GM18867 (cell line): ENCODE results near the gene MAPK11.

Experiments used
- ATAC-seq: cut with Tn5 transposase; IDR thresholded peaks from one replicate; pipeline ENCODE4 v1.9.1; 2021; ENCODE audit warnings: mild to moderate bottlenecking, moderate library complexity; ENCODE audit not compliant: unreplicated experiment

MAPK11 gene

DNA sequence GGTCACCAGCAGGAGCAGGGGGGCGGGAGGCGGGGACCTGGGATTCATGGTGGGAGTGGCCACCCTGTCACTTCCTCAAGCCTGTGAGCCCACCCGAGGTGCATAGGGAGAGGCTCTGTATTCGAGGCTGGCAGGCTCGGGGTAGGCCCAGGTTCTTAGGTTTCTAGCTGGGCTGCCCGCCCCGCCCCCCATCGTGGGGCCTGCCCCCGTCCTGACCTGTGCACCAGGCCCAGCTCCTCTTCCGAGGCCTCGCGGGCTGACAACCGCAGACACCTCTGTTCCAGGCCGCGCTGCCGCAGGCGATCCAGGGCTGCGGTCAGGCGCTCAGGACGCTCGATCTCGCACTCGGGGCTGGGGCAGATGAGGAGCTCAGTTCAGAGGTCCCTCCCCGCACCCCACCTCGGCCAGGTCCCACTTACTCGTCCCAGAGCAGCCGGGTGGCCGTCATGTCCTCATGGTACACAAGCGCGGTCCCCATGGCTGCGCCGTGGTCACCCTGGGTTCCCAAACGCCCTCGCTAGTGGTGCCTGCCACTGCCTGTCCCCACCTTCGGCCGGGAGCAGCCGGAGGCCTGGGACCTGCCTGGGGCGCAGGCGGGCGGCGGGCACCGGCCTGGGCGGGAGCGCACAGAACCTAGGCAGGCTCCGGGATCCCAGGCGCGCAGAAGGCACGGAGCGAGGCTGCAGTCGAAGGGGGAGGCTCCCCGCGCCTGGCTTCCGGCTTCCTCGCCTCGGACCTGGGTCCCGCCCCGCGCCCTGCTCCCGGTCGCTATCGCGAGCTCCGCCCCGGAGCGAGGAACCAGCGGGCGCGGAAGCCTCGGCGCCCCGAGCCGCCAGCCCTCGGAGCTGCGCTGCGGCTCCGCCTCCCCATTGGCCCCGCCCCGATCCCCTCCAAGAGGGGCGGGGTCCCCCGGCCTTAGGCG lies 19.4 kb downstream of the MAPK11 start, which contains the start of gene HDAC10:
Gene HDAC10 (minus strand): TSS at position 711 of the 922 bp plus-strand sequence. CDS start 233 bp downstream, at position 478.
- peak; percentile 53 for ATAC-seq

DNA sequence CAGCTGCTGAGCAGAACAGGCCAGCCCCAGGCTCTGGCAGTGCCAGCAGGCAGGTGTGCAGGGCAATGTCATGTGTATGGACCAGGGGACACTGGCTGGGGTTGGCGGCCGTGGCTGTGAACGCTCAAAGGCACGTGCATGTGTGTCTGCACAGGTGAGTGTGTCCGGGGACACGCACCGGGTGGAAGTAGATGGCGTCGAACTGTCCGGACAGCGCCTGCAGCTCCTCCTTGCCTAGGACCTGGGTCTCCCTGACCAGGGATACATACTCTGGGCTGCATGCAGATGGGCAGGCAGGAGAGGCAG lies 20.0 kb downstream of the MAPK11 start:
- no peak for ATAC-seq

DNA sequence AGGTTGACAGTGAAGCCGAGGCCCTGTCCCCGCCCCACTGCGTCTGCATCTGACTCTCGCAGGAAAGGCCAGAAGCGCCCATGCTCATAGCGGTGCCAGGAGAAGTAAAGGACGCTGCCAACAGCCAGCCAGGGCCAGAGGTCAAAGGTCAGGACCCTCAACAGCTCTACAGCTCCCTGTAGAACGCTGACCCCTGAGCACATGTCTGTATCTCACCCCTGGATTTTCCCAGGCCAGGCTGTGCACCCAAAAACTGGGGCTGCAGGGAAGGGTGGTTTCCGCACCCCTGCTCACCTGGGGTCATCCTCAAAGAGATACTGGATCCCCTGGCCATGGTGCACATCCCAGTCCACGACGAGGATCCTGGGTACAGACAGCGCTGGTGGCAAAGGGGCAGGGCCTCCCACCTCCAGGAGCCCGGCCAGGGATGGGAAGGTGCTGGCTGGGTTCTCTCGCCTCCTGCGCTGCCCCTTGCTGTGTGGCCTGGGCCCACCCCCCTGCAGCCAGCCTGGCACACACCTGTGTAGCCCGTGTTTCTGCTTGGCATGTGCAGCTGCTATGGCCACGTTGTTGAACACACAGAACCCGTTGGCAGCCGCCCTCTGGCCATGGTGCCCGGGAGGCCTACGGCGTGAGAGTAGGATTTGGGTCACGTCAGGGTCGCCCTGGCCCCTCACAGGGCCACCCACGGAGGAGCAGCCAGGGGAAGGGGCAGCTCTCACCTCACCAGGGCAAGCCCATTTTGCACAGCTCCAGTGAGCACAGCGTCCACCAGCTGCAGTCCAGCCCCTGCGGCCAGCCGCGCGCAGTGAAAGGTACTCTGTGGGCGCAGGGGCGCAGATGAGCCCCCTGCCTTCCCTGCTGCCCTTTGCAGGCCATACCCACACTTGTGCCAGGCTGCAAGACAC lies 20.6 kb downstream of the MAPK11 start:
- no peak for ATAC-seq

DNA sequence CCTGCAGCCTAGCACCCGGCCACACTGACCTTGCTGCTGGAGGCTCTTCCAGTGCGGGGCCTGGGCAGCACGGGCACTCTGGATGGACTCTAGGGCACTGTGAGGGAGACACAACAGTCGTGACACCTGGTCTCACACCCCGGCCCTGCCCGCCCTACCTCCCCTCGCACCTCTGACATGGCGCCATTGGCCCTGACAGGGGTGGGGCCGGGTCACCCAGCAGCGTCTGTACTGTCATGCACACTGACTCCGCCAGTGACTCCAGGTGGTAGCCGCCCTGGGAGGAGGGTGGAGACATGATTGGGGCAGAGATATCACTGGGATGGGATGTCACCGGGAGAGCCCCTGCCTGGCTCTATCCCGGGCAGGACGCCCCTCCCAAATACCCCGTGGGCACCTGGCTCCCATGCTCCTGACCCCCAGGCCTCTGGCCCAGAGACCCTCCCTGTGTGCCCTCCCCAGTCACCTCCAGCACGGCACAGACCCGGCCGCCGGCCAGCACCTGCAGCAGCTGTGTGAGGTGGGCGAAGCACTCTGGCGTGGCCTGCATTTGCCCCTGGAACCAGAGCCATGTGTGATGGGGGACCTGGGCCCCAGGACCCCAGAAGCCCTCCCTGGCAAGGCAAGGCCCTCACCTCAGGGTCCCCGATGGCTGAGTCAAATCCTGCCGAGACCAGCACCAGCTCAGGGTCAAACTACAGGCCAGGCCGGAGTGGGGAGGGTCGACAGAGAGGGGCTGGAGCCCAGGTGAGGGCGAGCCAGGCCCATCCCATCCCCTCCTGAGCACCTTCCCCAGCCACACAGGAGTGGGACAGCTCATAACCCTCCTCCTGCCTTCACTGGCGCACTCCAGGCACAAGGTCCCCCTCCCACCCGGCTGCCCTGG lies 21.7 kb downstream of the MAPK11 start:
- no peak for ATAC-seq

DNA sequence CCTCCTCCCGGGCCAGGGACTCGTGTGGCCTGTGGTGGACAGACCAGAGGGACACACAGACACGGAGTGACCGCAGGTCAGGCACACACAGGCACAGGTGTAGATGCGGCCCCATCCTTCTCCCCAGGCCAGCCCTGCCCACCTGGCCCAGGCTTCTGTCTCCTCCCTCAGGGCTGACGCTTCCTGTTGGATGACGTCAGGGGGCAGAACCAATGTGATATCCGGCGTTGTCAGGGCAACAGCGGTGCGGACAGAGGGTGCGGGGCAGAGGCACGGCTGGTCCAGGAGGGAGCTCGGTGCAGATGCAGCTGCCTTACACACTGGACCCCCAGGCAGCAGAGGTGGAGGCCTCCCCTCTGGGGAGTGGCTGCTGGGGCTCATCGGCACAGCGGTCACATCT lies 22.4 kb downstream of the MAPK11 start:
- no peak for ATAC-seq

DNA sequence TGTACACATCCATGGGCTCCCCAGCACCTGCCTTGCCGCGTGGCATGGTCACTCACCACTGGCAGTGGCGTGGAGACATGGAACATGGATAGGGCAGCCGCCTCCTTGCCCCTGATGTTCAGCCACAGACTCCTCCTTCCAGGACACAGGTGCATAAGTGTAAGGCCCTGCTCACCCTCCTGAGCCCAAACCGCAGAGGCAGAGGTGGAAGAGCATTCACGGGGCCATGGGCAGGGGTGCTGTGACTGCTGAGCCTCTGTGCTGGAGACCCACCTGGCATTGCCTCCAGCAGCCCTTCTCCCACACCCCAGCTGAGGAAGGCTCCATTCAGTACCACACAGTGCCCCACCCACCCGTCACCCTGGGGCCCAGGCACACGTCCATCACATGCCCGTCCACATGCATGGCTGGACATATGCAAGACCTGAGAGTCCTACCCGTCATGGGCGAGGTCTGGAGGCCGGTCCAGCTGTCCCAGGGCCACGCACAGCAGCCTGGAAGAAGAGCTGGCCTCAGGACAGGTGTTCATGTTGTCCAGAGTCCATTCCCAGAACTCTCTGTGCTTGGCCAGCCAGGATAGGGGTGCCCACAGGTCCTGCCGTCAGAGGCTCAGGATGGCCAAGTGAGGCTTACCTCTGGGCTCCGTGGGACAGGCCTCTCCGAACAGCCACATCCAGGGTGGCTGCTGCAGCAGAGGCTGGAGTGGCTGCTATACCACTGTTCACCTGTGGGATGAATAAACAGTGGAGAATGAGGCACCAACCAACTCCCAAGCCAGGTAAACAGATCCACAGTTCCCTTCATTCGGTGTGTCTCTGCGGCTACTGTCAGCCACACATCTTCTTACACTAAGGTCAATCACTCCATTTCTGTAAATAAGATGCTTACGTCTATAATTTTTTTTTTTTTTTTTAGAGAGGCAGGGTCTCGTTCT lies 23.7 kb downstream of the MAPK11 start:
- no peak for ATAC-seq

DNA sequence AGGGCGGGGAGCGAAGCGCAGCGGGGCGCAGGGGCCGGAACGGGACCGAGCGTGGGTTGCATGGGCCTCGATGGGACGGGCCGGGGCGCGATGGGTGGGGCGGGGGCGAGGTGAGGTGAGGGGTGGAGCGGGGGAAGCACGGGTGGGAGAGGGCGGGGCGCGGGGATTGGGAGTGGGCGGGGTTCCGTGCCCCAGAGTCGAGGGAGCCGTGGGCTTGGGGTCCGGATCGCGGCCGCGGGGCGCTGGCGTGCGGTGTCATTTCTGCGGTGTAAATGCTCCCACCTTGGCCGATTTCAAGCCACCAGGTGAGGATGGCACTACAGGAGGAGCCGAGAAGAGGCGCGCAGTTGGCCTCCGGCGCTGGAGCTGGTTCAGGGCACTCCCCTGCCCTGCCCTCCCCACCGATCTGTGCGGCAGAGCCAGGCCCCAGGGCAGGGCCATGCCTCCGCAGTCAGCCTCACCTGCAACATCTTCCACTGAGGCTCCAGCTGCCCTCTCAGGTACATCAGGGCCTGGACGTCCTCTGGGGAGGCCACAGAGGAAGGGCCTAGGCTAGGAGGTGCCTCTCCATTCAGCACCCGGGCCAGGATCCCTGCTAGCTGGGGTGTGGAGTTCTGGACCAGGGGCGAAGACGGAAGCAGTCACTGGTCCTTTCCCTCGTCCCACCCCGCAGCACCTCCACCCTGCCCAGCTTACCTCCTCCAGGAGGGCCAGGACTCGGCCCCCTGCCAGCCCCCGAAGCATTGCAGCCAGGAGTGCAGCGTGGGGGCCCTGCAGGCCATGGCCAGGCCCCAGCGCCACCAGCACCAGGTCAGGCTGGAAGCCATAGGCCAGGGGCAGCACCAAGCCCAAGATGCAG lies 24.7 kb downstream of the MAPK11 start:
- ATAC-seq: no peak

DNA sequence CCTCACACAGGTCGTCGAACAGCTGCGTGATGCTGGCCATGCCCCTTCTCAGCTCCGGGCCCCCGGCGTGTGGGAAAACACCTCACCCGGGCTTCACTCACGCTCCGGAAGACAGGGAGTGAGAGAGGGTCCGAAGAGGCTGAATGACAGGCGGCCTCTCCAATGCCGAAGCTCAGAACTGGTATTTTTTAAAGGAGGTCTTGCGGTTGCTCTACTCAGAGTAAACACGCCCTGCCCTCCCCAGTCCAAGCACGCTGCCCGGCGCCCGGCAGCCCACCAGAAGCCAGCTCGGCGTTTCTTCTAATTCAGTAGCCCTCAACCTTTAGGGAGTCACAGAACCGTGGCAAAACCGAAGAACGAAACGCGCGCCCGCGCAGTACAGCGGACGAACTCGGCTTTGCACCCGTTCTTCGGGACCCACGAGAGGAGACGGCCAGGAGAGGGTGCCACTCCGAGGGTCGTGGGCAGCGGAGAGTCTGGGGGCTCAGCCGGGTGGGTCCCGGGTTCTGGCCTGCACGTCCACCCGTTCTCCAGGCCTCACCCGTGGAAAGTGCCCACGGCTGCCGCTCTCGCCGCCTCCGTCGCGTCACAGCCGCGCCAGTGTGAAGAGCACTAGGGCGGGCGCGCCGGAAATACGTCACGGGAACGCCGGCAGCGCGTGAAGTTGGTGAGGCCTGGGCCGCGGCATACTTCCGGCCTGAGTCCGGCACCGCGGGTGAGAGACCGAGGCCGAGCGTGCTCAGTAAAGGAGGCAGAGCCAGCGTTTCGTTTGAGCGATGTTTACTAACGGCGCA lies 25.6 kb downstream of the MAPK11 start, which contains the start of gene TUBGCP6:
Gene TUBGCP6 (minus strand): TSS at position 604 of the 794 bp plus-strand sequence. CDS start 564 bp downstream, at position 40.
- ATAC-seq: peak; percentile 56

DNA sequence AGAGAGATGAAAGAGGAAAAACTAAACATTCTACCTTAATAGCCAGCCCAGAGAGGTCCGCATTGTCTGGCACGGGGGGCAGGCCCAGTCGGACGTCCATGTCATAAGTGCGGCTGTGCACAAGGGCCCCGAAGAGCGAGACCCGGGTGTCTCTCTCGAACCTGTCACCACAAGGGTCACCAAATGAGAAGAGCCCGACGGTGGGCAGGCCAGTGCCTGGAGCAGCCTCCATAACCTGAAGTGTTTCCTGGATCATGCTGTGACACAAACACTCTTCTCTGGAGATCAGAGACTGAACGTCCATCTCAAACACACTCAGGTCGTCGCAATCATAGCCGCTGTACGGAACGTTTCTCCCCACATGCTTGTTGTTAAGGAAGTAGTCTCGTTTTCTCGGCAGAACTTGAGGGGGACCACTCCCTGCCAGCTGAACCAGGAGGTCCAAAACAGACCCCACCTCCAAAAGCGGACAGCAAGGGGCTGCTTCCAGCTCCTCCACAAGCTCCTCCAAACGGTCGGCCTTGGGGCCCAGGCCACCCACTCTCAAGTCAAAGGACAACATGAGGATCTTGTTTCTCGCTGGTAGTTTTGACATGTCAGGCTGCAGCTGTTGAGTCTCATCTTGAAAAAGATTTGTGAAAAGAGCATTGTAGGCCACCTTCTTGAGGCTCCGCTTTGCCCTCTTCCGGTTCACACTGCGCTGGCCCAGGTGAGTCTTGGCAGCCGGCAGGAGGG lies 26.3 kb downstream of the MAPK11 start:
- no peak for ATAC-seq

DNA sequence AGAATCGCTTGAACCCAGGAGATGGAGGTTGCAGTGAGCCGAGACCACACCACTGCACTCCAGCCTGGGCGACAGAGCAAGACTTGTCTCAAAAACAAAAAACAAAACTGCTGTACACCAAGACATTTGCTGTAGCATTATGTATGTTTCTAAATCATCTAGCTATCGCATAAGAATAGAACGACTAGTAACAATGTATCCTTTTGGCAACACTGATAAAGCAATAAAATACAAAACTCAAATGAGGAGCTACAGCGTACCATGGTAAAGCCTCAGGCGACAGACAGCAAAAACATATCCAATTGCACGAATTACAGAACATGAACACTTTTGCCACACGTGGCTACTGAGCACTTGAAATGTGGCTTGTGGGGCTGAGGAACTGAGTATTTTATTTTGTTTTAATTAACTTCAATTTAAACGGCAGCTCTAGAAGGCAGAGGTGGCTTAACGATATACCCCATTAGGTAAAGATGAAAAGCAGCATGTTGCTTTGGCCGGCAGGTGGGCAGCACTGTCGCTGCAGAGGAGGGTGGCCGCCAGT lies 27.7 kb downstream of the MAPK11 start:
- ATAC-seq: no peak

DNA sequence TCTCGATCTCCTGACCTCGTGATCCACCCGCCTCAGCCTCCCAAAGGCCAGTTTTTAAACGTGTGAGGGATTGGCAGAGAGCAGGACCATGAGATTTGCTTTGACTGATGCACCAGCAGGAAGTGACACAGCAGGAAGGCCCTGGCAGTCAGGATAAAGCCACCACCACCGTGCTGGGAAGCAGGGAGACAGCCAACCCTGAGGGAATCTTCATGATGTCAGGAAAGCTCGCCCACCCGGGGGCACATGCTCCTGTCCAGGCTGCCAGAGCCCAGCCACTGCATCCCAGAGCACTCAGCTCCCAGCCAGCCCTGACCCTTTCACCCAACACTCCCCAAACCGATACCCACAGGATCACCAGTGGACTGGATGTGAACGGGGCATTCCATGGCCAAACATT lies 31.4 kb downstream of the MAPK11 start:
- ATAC-seq: no peak

DNA sequence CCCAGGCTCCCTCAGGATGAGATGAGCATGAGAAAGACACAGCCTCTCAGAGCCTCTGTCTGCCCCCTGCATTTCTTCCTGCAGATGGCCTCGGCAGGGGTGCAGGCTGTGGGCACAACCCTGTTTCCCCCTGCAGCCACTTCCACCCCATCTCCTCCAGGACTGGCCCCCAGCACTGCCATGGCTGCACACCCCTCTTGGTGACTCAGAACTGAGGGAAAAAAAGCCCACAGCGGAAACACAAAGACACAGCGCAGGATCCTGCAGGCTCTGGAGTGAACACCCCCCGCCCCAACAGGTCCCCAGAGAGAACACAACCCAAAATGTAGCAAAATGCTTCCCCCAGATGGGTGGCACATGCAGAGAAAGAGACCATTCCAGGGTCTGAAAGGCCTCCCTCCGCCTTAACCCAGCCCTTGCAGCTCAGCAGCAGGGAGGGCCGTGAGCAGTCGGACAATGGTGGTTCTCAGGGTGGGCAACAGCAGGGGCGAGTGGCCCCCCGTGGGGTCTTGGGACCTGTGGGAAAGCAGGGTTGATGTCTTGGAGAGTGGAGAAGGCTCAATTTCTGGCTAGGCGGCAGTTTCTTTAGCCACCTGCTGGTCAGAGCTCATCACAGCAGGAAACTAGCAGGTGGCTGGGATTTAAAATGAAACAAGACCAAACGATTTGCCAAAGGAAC lies 33.3 kb downstream of the MAPK11 start:
- ATAC-seq: no peak

DNA sequence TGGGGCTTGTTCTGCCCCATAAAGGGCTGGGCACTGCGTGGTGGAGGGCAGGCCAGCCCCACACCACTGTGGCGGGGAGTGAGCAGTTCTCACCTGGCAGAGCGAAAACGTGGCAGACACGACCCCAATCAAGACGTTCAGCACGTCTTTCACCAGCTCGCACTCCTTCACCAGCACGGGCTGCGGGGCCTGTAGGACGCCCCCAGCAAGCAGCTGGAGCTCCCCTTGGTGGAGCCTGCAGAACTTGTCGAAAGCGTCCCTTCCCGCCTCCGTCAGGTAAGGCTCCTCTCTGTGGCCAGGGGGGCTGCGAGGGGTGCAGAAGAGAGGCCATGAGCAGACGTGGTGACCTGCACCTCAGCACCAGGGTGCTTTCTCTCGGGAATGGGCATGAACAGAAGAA lies 37.0 kb downstream of the MAPK11 start:
- no peak for ATAC-seq

DNA sequence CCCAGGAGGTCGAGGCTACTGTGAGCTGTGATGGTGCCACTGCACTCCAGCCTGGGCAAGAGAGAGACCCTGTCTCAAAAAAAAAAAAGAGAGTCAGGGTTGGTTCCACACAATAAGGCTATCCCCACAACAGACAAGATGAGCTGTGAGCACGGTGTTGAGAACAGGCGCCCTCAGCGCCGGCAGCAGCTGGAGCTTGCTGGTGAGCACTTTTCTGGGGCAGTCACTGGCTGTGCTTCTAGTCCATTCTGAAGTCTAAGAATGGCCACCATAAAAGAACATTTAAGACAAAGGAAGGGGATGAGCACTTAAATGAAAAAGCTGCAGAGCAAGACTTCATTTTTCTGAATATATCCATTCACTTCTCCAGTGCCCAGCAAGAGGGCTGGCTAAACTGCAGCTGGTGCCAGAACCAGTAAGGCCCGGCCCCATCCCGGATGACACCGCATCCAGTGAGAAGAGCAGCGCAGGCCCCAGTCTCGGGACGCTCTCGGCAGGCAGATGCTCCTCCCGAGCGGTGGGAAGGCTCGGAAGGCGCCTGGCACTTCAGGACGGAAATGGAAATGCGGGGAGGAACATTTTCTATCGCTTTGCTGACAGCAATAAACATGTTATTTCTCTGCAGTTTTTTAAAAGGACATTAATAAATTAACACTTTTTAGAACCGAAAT lies 37.6 kb downstream of the MAPK11 start:
- no peak for ATAC-seq

DNA sequence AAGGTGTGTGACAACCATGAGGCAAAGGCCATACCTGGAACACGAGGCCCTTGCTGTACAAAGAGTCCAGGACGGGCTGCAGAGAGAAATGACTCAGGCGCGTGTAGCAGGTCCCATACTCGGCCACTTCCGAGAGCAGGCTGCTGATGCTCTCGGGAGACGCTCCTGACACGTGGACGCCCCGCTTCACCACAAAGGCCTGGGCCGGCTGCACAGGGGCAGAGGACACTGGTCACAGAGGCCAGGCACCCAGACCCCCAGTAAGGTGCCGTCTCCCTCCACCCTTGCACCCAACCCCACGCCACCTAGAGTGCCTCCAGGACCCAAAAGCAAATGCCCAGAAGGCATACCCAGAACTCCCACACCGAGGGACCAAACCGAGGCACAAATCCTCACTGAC lies 40.8 kb downstream of the MAPK11 start:
- ATAC-seq: no peak

DNA sequence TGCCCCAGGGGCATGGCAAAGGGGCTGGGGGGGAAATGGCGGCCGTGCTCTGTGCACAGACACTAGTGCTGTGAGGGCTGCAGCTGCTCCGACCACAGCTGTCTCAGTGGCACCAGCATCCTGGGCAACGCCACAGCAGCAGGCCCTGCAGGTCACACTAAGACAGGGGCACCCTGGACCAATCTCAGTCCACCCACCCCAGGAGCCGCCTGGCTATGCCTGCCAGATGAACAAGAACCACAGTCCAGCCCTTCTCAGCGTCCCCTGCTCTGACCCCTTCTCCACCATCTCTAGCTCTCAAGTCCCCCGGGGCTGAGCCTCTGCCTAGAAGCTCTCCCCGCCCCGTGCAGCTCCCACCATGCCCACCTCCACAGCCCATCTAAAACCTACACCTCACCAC lies 41.8 kb downstream of the MAPK11 start:
- no peak for ATAC-seq
